GM18507 (cell line): Measurements from ENCODE around the gene PM20D1.

Experiments
- DNase-seq: peaks from one replicate; pipeline ENCODE4 v3.0.0; 2011; ENCODE audit warnings: low read depth; ENCODE audit not compliant: insufficient read length; ENCODE audit errors: extremely low spot score
- FAIRE-seq: peaks from 2 replicates; lab custom pipeline; 2011; peaks lifted over from hg19 to GRCh38; lab: Jason Lieb, UNC

Gene PM20D1

GRCh38 chr1:205783433-205783795 is 66.5 kb downstream of the PM20D1 start:
- no peak for DNase-seq

GRCh38 chr1:205782627-205783432 is 67.1 kb downstream of the PM20D1 start:
- FAIRE-seq (no peak), DNase-seq (no peak)

More at GRCh38 chr1:205783433-205783795, 66.5 kb downstream of the PM20D1 start:
- FAIRE-seq: no peak

GRCh38 chr1:205780335-205780734 is 69.6 kb downstream of the PM20D1 start:
- DNase-seq (no peak), FAIRE-seq (no peak)
